Right lobe of liver (tissue), 4 donors: Measurements from ENCODE around the gene EPHA1.

Source experiments
- POLR2A ChIP-seq: fragments of 450-650 bp; IDR thresholded peaks from one replicate; pipeline ENCODE4 v1.6.1; 2017; ENCODE audit warnings: antibody characterized with exemption, mild to moderate bottlenecking
- TF ChIP-seq, protein P1 (sequence below), 4 donors: fragments of 200-600 bp in 3 of 4; fragments of 450-650 bp in 1 of 4; IDR thresholded peaks; one replicate each; pipeline versions ENCODE4 v1.5.1 to v1.8.0; 2016 to 2022; ENCODE audit warnings: antibody characterized with exemption in 4 of 4, mild to moderate bottlenecking in 2 of 4
- donor health status: DM: no; HTN: no; CAD: no.
- donor health status: DM: no; HTN: no; CAD: no.
- donor health status: DM: no; HTN: yes; CAD: no.

DNA sequence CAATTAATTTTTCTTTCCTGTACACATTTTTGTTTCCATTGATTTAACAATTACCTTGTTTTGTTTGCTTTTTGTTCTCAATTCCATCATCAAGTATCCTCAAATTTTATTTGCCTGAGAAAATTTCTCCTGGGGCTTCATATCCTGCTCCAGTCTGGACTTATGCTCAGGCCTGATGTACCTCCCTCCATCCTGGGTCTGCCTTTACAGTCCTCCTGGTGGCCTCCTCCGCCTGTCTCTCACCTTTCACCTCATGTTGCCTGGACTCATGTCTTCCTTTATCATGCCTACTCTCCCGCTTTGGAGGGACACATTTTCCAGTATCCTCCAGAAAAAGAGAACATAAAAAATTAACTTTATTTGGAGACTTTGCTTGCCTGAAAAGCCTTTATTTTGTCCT lies 22.5 kb upstream of the EPHA1 start:
- TF ChIP-seq, protein P1, sequence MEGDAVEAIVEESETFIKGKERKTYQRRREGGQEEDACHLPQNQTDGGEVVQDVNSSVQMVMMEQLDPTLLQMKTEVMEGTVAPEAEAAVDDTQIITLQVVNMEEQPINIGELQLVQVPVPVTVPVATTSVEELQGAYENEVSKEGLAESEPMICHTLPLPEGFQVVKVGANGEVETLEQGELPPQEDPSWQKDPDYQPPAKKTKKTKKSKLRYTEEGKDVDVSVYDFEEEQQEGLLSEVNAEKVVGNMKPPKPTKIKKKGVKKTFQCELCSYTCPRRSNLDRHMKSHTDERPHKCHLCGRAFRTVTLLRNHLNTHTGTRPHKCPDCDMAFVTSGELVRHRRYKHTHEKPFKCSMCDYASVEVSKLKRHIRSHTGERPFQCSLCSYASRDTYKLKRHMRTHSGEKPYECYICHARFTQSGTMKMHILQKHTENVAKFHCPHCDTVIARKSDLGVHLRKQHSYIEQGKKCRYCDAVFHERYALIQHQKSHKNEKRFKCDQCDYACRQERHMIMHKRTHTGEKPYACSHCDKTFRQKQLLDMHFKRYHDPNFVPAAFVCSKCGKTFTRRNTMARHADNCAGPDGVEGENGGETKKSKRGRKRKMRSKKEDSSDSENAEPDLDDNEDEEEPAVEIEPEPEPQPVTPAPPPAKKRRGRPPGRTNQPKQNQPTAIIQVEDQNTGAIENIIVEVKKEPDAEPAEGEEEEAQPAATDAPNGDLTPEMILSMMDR (IDR thresholded peaks at IDR 0.05) = no peak
- no peak for TF ChIP-seq POLR2A
